ENCODE results near the gene TCP11X2.
A peak's percentile ranks its signal among the peaks of the same experiment; 100 is the strongest.
"Not testable (repeated sequence)": the region's sequence is repeated elsewhere in the genome, so short reads cannot be mapped to it uniquely, and the experiment has no call there.

Gene TCP11X2

DNA sequence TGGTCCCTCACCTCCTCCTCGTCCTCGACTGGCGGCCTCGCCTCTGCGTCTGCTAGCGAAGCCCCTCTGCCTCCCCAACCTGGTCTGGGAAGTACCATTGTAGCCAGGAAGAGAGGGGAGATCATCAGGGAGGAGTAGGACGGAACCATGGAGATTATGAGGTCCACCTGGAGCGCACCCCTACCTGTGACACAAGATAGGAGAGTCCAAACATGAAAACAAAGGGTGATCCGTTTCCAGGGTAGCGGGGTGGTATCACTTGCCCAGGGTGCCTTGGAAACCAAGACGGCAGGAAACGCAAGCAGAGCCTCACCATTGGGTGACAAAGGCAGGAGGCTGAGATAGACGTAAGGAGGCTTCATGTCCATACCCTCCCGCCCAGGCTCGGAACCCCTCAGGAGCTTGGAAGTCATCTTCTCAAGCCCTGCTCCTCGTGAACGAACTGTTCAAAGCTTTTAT, at the start of gene TCP11X2:
Gene TCP11X2 (minus strand): TSS at position 51 of the 459 bp plus-strand sequence.
- H3K27ac ChIP-seq; DNase-seq; H3K4me3 ChIP-seq (ENCODE audit: low read depth, low read length); H3K9me3 ChIP-seq (ENCODE audit: severe bottlenecking); H3K36me3 ChIP-seq; H3K27me3 ChIP-seq (ENCODE audit: insufficient read depth, low read depth, severe bottlenecking): not testable (repeated sequence)

DNA sequence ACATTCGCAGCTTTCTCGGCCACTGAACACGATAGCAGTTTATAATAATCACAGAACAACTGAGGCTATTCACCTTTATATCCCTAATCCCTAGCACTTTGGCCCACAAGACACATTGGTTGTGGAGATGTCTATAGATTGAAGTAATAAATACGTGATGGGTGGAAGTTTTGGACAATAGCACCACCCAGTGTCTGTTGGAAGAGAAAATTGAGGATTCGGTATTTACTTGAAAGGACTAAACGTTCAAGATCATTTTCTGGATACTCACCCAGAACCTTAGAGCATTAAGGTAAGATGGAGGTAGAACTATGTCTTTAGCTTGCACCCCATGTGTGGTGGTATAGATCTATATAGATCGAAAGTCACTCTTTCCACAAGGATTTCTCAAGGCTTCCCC, 45.7 kb upstream of the TCP11X2 start:
- no peak for DNase-seq
- TF ChIP-seq, protein P1, sequence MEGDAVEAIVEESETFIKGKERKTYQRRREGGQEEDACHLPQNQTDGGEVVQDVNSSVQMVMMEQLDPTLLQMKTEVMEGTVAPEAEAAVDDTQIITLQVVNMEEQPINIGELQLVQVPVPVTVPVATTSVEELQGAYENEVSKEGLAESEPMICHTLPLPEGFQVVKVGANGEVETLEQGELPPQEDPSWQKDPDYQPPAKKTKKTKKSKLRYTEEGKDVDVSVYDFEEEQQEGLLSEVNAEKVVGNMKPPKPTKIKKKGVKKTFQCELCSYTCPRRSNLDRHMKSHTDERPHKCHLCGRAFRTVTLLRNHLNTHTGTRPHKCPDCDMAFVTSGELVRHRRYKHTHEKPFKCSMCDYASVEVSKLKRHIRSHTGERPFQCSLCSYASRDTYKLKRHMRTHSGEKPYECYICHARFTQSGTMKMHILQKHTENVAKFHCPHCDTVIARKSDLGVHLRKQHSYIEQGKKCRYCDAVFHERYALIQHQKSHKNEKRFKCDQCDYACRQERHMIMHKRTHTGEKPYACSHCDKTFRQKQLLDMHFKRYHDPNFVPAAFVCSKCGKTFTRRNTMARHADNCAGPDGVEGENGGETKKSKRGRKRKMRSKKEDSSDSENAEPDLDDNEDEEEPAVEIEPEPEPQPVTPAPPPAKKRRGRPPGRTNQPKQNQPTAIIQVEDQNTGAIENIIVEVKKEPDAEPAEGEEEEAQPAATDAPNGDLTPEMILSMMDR (IDR thresholded peaks at IDR 0.05; ENCODE audit: low read depth, low read length) = no peak
- H3K9me3 ChIP-seq (ENCODE audit: severe bottlenecking) = no peaks in the 10 kb centered on the region

DNA sequence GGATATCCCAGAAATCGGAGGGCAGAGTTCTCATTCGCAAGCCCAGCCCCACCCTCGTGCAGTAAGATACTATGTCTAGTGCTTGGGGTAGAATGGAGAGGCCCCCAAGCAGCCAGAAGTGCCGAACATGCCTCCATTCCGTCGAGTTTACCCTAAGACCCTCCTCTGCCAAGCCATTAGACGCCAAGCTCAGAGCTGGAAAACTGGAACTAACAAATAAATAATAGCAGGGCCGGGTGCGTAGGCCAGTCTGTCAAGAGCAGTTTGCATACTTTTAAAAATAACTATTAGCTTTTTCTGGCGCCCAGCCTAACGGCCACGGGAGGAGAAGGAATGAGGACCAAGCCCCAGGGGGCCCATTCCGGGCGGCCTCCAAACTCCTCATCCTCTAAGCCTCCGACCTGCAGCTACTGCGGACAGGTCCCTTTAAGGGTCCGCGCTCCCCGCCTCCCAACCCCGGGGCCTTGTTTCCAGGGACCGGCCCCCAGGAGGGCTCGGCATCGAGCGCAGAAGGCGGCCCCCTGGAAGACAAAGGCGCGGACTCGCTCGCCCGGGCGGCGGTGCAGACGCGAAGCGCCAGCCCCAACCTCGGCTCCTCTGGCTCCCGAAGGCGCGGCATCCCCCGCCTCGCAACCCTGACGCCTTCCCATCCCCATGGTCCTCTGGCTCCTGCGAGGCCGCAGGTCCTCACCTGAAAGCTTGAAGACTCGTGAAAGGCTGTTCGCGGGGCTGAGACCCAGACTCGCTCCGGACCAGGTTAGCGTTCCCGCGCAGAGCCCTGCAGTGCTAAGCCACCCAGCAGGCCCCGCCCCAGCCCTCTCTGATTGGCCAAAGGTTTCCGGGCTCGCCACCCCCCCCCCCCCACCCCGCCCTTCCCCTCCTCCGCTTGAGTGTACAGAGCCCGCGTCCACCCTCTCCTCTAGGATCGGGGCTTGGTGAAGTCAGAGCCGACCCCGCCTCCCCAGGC, 44.6 kb upstream of the TCP11X2 start, which contains the start of gene TMSB15A:
Gene TMSB15A (minus strand): TSS at position 765 of the 967 bp plus-strand sequence.
- peak within 1 kb of the TSS; percentile 28 for H3K4me3 ChIP-seq (ENCODE audit: low read depth, low read length)
- no peak within 1 kb of the TSS for H3K27ac ChIP-seq
- no peaks in the 10 kb centered on the region for H3K36me3 ChIP-seq
- peak; percentile 64 for DNase-seq
- no peaks in the 10 kb centered on the region for H3K9me3 ChIP-seq (ENCODE audit: severe bottlenecking)
- peaks cover 56% of the 10 kb centered on the region for H3K27me3 ChIP-seq (ENCODE audit: insufficient read depth, low read depth, severe bottlenecking)
- TF ChIP-seq, protein P1 (IDR thresholded peaks at IDR 0.05; ENCODE audit: low read depth, low read length) = no peak

More for the DNA sequence above, 45.7 kb upstream of the TCP11X2 start:
- Histone ChIP-seq H3K27ac (no peak overlapping the region), H3K4me3 (ENCODE audit: low read depth, low read length) (no peak overlapping the region), H3K36me3 (no peaks in the 10 kb centered on the region), H3K27me3 (ENCODE audit: insufficient read depth, low read depth, severe bottlenecking) (peaks cover 52% of the 10 kb centered on the region)

DNA sequence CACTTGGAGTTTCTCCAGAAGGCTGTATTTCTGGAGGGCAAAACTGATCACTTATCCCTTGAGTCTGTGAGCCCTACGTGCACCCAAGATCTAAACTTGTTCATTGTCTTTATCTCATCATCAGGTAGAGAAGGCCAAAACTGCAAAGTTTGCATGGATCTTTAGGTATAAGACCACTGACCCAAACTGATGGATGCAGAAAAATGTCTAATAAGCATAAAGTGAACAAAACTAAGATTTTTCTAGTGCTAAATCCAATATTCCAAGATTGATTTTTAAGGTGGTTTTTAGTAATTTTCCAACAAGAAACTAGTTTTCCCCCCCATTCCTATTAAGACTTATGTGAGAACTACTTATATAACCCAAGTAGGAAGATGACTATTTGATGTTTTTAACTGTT, 42.9 kb upstream of the TCP11X2 start:
- H3K4me3 ChIP-seq (ENCODE audit: low read depth, low read length) = no peak overlapping the region
- TF ChIP-seq, protein P1 (IDR thresholded peaks at IDR 0.05; ENCODE audit: low read depth, low read length) = no peak
- no peaks in the 10 kb centered on the region for H3K9me3 ChIP-seq (ENCODE audit: severe bottlenecking)
- H3K27me3 ChIP-seq (ENCODE audit: insufficient read depth, low read depth, severe bottlenecking) = peaks cover 45% of the 10 kb centered on the region
- no peak for DNase-seq
- H3K36me3 ChIP-seq = no peaks in the 10 kb centered on the region
- H3K27ac ChIP-seq = no peak overlapping the region

DNA sequence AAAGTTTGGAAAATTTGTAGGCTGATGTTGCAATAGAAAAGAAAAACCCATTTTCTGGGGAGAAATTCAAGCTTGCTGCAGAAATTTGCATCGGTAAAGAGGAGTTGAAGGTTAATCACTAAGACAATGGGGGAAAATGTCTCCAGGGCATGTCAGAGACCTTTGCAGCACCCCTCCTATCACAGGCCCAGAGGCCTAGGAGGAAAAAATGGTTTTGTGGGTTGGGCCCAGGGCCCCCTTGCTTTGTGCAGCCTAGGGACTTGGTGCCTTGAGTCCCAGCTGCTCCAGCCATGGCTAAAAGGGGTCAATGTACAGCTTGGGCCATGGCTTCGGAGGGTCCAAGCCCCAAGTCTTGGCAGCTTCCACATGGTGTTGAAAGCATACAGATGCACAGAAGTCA, 27.1 kb upstream of the TCP11X2 start:
- Histone ChIP-seq H3K36me3 (no peaks in the 10 kb centered on the region), H3K27me3 (ENCODE audit: insufficient read depth, low read depth, severe bottlenecking) (peaks cover 42% of the 10 kb centered on the region), H3K4me3 (ENCODE audit: low read depth, low read length) (no peak overlapping the region), H3K27ac (no peak overlapping the region), H3K9me3 (ENCODE audit: severe bottlenecking) (no peaks in the 10 kb centered on the region)
- TF ChIP-seq, protein P1 (IDR thresholded peaks at IDR 0.05; ENCODE audit: low read depth, low read length) = no peak
- DNase-seq = no peak

DNA sequence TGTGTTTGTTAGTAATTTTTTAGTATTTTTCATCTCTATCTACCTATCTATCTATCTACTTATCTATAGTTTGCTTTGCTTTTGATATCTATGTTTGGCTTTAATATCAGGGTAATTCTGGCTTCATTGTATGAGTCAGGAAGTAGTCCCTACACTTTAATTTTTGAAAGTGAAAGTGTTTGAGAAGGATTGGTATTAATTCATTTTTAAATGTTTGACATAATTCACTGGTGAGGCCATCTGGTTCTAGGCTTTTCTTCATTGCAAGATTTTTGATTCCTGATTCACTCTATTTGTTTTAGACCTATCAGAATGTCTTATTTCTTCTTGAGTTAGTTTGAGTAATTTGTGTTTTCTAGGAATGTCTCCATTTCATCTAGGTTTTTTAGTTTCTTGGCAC, 20.2 kb upstream of the TCP11X2 start:
- Histone ChIP-seq H3K4me3 (ENCODE audit: low read depth, low read length) (no peak overlapping the region), H3K27ac (no peak overlapping the region), H3K27me3 (ENCODE audit: insufficient read depth, low read depth, severe bottlenecking) (peaks cover 20% of the 10 kb centered on the region), H3K36me3 (no peaks in the 10 kb centered on the region), H3K9me3 (ENCODE audit: severe bottlenecking) (no peaks in the 10 kb centered on the region)
- TF ChIP-seq, protein P1 (IDR thresholded peaks at IDR 0.05; ENCODE audit: low read depth, low read length) = no peak
- no peak for DNase-seq

DNA sequence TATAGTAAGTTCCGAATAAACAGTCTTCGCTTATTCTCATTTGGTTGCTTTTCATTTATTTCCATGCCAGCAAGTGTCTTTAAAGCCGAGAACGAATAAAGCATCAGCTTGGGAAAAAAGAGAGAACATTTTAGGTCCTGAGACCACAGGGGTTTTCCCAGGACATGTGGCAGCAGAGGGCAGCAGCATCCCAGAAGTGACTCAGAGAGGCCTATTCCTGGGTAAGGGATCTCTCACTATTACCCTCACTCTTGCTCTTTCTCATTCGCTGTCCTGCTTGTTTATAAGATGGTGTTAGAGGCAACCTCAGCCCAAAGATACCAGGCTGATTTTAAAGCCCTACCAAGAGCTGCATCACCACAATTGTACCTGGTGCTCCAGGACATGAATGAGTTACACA, 7.2 kb upstream of the TCP11X2 start:
- H3K36me3 ChIP-seq; H3K27me3 ChIP-seq (ENCODE audit: insufficient read depth, low read depth, severe bottlenecking); DNase-seq; H3K4me3 ChIP-seq (ENCODE audit: low read depth, low read length); H3K27ac ChIP-seq; H3K9me3 ChIP-seq (ENCODE audit: severe bottlenecking): not testable (repeated sequence)

DNA sequence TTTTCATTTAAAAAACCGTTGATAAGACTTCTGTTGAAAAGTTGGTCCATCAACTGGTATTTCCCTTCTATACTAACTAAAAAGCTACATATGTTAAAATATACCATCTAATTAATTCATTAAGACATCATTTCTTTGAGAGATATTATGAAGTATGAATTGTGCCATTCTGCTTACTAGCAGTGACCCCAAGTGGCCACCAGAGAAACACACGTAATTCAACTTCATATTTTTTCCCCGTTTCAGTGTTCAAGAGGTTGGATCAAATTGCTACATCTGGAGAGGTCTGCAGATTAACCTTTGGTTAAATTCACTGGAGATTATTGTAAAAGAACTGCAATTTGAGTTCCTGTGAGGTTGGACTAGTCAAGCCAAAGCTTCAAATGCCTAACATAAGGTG, 1.4 kb downstream of the TCP11X2 start:
- not testable (repeated sequence) for DNase-seq; H3K27ac ChIP-seq; H3K4me3 ChIP-seq (ENCODE audit: low read depth, low read length); H3K36me3 ChIP-seq; H3K27me3 ChIP-seq (ENCODE audit: insufficient read depth, low read depth, severe bottlenecking); H3K9me3 ChIP-seq (ENCODE audit: severe bottlenecking)

DNA sequence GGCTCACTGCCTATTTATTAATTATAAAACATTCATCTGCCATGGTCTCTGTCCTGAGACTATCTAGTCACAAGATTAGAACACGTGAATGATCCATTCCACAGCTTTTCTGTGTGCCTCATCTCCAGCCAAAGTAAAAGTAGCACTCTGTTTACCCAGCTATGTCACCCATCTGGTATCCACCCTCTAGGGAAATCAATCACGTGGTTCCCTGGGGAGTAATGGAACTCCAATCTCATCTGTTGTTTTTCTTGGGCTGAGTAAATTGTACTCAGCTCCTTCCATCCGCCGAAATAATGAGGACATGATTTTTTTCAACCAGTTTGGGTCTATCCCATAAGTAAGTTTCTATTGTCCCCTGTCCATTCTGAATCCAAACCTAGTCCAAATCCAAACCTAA, 13.0 kb downstream of the TCP11X2 start:
- not testable (repeated sequence) for H3K9me3 ChIP-seq (ENCODE audit: severe bottlenecking); DNase-seq; H3K36me3 ChIP-seq; H3K4me3 ChIP-seq (ENCODE audit: low read depth, low read length); H3K27me3 ChIP-seq (ENCODE audit: insufficient read depth, low read depth, severe bottlenecking); H3K27ac ChIP-seq

Measured in WERI-Rb-1 (cell line).